ENCODE measurements around the gene EFTUD2.

EFTUD2 gene

DNA sequence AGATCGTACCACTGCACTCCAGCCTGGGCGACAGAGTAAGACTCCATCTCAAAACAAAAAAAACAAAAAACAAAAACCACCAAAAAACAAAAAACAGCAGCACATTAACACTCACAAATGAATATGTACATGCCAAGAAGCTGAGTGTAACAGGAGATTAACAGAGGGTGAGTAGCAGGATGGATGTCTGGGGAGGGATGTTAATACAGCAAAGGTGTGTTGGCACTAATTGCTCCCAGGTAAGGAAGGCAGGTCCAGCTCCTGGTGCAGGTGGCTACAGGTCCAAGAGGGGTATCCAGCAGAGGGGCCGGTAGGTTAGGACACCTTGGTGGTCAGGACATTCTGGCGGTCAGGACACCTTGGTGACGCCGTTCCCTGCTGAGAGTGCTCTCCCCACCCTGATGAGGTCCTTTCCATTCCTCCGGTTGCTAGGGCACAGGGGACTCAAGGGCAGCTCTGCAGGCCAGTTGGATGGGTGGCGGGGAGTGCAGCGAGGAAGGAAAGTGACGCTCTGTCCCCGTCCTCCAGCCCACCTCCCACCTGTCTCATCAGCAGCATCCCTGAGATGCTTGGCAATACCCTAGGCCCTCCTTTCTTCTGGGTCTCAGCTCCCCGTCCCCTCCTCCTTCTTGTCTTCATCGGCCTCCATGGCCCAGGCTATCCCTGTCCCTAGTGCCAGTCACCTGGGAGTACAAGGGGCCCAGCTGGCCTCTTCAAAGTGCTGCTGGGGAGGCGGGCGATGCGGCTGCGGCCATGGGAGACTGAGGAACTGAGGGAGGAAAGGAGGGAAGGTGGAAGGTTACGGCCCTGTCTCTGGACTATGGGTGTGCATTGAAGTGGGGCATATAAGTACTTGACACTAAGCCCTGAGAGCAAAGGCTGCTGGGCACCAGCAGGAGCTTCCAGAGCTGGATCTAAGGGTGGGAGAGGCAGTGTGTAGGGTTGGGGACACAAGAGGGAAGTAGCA, 26.8 kb upstream of the EFTUD2 start:
- no peak for DNase-seq (ENCODE audit: low read depth)

DNA sequence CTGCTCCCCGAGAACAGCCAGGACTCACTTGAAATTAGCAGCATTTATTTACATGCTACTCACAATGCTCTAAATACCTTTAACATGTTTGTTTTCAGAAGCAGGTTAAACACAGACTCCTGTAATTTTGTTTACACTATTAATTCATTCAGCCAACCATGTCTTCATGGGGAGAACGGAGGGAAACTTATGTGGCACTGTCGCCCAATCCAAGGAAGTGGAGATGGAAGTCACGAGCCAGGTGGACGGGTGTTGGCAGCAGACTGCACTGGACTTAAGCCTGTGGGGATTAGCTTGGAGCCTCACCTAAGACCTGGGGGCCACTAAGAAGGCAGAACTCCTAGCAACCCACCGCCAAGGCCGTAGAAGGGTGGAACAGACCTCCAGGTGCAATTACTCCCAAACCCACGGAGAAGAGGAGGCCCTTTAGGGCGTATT, 24.9 kb upstream of the EFTUD2 start:
- DNase-seq (ENCODE audit: low read depth): no peak

GRCh38 chr17:44922746-44923470, 23.7 kb upstream of the EFTUD2 start:
- DNase-seq (ENCODE audit: low read depth): no peak

GRCh38 chr17:44922136-44922535, 22.9 kb upstream of the EFTUD2 start:
- no peak for DNase-seq (ENCODE audit: low read depth)

DNA sequence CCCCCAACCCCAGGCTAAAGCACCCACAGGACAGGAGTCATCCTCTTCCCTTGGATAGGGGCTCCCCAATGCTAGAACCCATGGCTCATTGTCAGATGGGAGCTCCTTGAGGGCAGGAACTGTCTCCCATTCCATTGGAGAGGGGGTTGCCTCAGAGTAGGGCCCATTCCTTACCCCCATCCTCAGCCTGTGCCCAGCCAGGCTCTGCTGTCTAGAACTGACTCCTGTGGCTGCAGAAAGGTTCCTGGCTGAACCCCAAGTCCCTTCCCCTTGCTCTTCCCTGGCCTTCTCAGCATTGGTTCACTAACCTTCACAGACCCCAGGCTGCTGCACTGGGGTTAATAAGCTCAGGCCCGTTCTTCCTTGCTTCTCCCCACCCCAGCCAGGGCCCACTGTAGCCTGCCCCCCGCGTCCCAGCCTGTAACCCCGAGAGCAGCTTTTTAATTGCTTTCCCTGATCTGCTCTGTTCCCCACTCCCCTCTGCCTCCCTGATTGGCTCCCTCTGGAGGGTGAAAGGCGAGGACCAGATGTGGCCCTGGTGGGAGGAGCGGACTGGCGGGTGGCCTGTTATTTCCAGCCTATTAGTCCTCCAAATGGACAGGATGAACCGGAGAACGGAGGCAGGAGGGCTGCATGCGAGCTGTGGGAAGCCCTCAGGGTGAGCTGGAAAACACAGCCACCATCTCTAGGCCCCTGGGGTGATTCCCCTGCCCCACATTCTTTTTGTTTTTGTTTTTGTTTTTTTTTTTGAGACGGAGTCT, 22.1 kb upstream of the EFTUD2 start:
- DNase-seq (ENCODE audit: low read depth): no peak

DNA sequence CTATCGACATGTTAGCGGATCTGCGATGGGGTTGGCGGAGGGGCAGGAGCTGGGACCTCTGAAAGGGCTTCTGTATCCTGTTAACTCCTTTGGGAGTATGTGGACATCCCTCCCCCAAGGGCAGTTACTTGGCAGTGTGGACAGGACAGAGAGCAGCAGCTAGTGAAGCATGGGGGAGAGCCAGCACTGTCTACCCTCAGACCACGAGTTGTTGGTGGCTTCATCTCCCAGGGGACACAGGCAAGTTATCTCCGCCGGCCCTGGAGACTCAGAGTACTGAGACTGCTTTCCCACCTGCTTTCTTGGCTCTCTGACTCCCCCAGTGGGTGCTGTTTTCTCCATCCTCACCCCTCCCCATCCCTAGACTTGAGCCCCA, 21.3 kb upstream of the EFTUD2 start:
- DNase-seq (ENCODE audit: low read depth): no peak

- peak; percentile 76 for DNase-seq (ENCODE audit: low read depth)
Measured at GRCh38 chr17:44919885-44920564, 20.8 kb upstream of the EFTUD2 start.

- no peak for DNase-seq (ENCODE audit: low read depth)
Measured at GRCh38 chr17:44919411-44919810, 20.2 kb upstream of the EFTUD2 start.

- DNase-seq (ENCODE audit: low read depth): no peak
Measured at GRCh38 chr17:44918006-44918405, 18.8 kb upstream of the EFTUD2 start.

DNA sequence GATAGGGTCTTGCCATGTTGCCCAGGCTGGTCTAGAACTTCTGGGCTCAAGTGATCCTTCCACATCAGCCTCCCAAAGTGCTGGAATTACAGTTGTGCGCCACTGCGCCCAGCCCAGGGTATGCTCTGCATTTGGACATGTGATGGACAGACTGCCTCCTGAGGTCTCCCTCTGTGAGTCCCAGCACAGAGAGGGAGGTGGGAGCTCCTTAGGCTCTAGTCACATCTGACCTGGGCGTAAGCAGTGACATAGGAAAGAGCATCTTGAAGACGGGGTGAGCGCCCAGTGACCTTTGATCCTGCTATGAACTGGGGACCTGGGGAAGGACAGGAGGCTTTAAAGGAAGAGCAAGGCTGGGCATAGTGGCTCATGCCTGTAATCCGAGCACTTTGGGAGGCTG, 18.2 kb upstream of the EFTUD2 start:
- no peak for DNase-seq (ENCODE audit: low read depth)

- peak; percentile 78 for DNase-seq (ENCODE audit: low read depth)
Measured at GRCh38 chr17:44916781-44917241, 17.6 kb upstream of the EFTUD2 start.

- no peak for DNase-seq (ENCODE audit: low read depth)
Measured at GRCh38 chr17:44915862-44916780, 16.9 kb upstream of the EFTUD2 start.

GRCh38 chr17:44915321-44915726, 16.1 kb upstream of the EFTUD2 start, which contains the start of gene GFAP:
Gene GFAP (minus strand): TSS chr17:44915500. CDS start chr17:44915486, 14 bp downstream.
- no peak for DNase-seq (ENCODE audit: low read depth)

DNA sequence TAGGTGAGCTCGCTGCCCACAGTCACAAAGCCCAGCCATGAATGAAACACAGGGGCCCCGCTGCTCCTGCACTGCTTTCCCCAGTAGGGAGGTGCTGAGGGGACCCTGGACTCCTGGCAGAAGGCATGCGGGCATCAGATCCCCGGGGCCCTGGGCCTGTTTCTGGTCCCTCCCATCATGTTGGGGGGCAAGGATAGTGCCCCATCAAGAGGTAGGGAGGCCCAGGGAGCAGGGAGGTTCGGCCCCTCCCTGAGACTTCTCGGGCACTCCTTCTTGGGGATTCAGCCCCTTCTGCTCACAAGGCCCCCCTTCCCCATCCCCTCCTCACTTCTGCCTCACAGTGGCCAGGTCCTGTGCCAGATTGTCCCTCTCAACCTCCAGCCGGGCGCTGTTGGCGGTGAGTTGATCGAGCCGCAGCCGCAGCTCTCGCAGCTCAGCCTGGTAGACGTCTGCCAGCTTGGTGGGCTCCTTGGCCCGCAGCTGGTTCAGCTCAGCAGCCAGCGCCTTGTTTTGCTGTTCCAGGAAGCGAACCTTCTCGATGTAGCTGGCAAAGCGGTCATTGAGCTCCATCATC, 15.5 kb upstream of the EFTUD2 start:
- no peak for DNase-seq (ENCODE audit: low read depth)

DNA sequence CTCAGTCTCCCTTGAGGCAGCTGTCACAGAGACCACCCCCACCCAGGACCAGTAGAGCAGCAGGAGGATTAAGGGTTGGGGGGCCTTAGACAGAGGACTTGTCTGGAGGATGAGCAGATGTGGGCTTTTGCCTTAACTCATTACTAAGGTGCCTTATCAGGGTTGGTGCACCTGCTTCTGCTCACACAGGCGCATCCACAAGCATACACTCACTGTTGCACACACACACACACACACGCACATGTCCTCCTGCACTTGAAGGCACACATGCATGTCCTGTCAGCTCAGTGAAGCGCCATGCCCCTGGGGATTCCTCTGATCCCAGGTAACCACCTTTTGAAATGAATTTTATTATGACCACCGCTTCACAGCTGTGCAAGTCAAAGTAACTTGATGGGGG, 14.9 kb upstream of the EFTUD2 start:
- no peak for DNase-seq (ENCODE audit: low read depth)

DNA sequence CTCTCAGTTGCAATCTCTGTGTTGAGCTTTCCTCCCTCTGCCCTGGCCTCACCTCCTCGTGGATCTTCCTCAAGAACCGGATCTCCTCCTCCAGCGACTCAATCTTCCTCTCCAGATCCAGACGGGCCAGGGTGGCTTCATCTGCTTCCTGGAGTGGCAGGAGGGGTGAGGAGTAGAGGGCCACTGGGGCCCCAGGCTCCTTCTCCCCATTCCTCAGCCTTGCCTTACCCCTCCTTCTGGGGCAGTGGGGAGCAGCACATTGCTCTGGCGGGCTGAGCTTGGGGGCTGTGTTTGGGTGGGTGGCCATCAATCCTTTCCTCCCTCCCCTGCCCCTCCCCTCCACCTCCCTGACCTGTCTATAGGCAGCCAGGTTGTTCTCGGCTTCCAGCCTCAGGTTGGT, 14.4 kb upstream of the EFTUD2 start:
- DNase-seq (ENCODE audit: low read depth): no peak

DNA sequence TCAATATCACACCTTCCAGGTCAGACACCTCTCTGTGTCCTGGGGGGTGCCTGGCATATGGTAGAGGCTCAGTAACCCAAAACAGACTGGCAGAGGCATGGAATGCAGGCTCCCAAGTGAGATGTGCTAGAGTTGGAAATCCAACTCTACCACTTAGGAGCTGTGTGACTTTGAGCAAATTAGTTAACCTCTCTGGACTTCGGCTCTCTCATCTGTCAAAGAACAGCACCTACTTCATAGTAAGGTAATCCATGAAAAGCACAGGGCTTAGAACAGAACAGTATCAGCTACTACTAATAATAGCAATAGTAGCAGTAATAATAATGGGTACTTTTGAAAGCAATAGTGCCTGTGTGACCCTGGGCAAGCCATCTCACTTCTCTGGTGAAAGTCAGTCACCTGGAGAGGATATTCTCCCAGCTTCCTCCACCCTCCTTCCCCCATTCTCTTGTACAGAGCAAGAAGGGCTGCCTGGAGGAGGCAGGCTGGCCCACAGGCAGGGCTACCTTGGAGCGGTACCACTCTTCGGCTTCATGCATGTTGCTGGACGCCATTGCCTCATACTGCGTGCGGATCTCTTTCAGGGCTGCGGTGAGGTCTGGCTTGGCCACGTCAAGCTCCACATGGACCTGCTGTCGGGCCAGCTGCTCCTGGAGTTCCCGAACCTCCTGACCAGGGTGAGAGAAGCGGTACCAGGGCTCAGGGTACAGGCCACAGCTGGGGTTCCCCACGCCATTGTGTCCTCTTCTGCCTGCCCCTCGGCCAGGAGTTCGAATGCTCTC, 13.7 kb upstream of the EFTUD2 start:
- no peak for DNase-seq (ENCODE audit: low read depth)

GRCh38 chr17:44911133-44912001, 12.1 kb upstream of the EFTUD2 start:
- peak; percentile 27 for DNase-seq (ENCODE audit: low read depth)
